Body of pancreas (tissue), 4 donors: ENCODE measurements around the gene WDR7. TPM values are rescaled to one million over a fixed set of nuclear protein-coding genes. Genes with fewer than 3 reads are reported as not detected.

Experiments
- ATAC-seq: fragments of 150-250 bp; one replicate; pipeline ENCODE4 v1.9.1; 2016
- DNase-seq, 4 donors: peaks; one replicate each; pipeline ENCODE4 v3.0.0-alpha.2; 2019
- H3K27ac ChIP-seq, 4 donors: fragments of 200-600 bp; sonication (generic); 1 replicate in 3 of 4; 2 replicates in 1 of 4; pipeline versions ENCODE4 v1.5.1 to v1.6.1; 2016 to 2019; ENCODE audit warnings: mild to moderate bottlenecking in 1 of 4, mixed read lengths in 1 of 4, moderate library complexity in 1 of 4
- H3K27me3 ChIP-seq, 2 donors: fragments of 200-600 bp; sonication (generic); one replicate each; pipeline ENCODE4 v1.6.0; 2016; ENCODE audit warnings: mild to moderate bottlenecking in 1 of 2
- H3K36me3 ChIP-seq, 2 donors: fragments of 200-600 bp; sonication (generic); replicated peaks in 1 of 2; 2 replicates each; pipeline ENCODE4 v1.5.1; 2016; ENCODE audit warnings: low read depth in 2 of 2; ENCODE audit not compliant: insufficient read depth in 1 of 2
- H3K4me1 ChIP-seq: fragments of 200-600 bp; sonication (generic); one replicate; pipeline ENCODE4 v1.6.0; 2016
- H3K4me3 ChIP-seq, 2 donors: fragments of 200-600 bp; sonication (generic); 1 replicate in 1 of 2; 2 replicates in 1 of 2; pipeline ENCODE4 v1.5.1; 2016 to 2019
- H3K9me3 ChIP-seq, 3 donors: fragments of 200-600 bp; sonication (generic); 1 replicate in 2 of 3; 2 replicates in 1 of 3; pipeline ENCODE4 v1.5.1; 2016
- POLR2A ChIP-seq, 3 donors: fragments of 450-650 bp; IDR thresholded peaks; one replicate each; pipeline ENCODE4 v1.6.1; 2016; ENCODE audit warnings: antibody characterized with exemption in 3 of 3, mild to moderate bottlenecking in 2 of 3
- WGBS, 2 donors: methylation state at CpG; one replicate each; pipeline ENCODE4 v1.1.5; 2017; 5-methylcytosine and 5-hydroxymethylcytosine counted together
- intact Hi-C: fragments of 100-400 bp; cut with DNase I; formaldehyde crosslinking; loops from one replicate; pipeline ENCODE4 v1.15.1; 2023
- total RNA-seq, 2 donors: library from RNA; depleted of rRNA; stranded (reverse); fragments of >200 nt; gene quantifications; one replicate each; pipeline ENCODE4 v1.1.0, GENCODE V29; 2016
- TF ChIP-seq, protein P1 (sequence below), 7 experiments: fragments of 450-650 bp in 4 of 7; fragments of 200-600 bp in 3 of 7; sonication (generic) in 3 of 7; IDR thresholded peaks; one replicate each; pipeline ENCODE4 v1.5.1; 2016 to 2019; ENCODE audit warnings: antibody characterized with exemption in 7 of 7

The WDR7 gene
- total RNA-seq, 2 donors from 2014 or later, result 16.3 to 21.4 TPM

DNA sequence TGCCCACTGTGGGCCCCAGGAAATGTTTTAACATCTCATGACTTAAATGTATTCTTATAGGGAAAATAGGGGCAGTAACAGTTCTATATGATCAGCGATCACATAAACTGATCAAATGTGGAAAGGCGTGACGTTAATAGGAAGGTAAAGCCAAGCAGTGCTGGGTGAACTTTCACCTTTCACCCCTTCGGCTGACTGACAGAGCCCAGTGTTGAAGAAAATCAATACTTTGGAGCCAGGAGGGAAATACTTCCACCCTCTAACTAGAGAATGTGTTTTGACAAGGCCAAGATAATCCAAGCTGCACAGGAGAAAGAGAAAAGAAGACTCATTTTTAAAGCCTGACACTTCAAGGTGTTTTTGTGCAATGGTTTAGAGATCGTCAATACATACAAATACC lies 379.3 kb downstream of the WDR7 start:
- Histone ChIP-seq H3K9me3 (no peaks in the 10 kb centered on the region), H3K4me1 (no peaks in the 10 kb centered on the region), H3K27me3 (no peaks in the 10 kb centered on the region), H3K27ac (no peak overlapping the region), H3K4me3 (no peak overlapping the region), H3K36me3 (peaks cover 0 to 1% of the 10 kb centered on the region in 2 donors)
- intact Hi-C loops, result no loop called here
- 87 to 91% methylated on average over 5 of the region's 5 CpGs for WGBS, 2 donors
- DNase-seq, result no peak
- no peak for TF ChIP-seq POLR2A (IDR thresholded peaks at IDR 0.05)
- TF ChIP-seq, protein P1, sequence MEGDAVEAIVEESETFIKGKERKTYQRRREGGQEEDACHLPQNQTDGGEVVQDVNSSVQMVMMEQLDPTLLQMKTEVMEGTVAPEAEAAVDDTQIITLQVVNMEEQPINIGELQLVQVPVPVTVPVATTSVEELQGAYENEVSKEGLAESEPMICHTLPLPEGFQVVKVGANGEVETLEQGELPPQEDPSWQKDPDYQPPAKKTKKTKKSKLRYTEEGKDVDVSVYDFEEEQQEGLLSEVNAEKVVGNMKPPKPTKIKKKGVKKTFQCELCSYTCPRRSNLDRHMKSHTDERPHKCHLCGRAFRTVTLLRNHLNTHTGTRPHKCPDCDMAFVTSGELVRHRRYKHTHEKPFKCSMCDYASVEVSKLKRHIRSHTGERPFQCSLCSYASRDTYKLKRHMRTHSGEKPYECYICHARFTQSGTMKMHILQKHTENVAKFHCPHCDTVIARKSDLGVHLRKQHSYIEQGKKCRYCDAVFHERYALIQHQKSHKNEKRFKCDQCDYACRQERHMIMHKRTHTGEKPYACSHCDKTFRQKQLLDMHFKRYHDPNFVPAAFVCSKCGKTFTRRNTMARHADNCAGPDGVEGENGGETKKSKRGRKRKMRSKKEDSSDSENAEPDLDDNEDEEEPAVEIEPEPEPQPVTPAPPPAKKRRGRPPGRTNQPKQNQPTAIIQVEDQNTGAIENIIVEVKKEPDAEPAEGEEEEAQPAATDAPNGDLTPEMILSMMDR (IDR thresholded peaks at IDR 0.05), result no peak
- no peak for ATAC-seq

DNA sequence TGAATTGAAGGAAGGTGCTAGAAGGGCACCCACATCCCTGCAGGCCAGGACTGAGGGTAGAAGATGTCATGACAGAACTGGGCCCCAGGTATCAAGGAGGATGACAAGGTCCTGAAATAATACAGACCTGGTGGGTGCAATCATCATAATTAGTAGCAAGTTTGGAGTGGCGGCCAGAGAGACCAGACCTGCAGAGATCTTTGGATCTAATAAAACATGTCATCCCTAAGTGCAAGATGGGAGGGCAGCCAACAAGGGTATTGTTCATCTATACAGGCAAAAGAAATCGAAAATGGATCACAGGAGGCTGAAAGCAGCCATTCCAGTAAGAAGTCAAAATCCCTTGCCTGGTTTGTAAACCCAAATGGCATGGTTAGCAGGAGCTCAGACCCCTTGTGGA lies 384.4 kb downstream of the WDR7 start:
- Histone ChIP-seq H3K27ac (no peak overlapping the region), H3K27me3 (no peaks in the 10 kb centered on the region), H3K4me1 (no peaks in the 10 kb centered on the region), H3K4me3 (no peak overlapping the region), H3K36me3 (no peaks in the 10 kb centered on the region), H3K9me3 (no peaks in the 10 kb centered on the region)
- intact Hi-C loops, result no loop called here
- DNase-seq, result no peak
- ATAC-seq, result no peak
- TF ChIP-seq POLR2A (IDR thresholded peaks at IDR 0.05), result no peak
- TF ChIP-seq, protein P1 (IDR thresholded peaks at IDR 0.05), result no peak
- WGBS, 2 donors, result 64 to 88% methylated on average over 2 of the region's 2 CpGs

DNA sequence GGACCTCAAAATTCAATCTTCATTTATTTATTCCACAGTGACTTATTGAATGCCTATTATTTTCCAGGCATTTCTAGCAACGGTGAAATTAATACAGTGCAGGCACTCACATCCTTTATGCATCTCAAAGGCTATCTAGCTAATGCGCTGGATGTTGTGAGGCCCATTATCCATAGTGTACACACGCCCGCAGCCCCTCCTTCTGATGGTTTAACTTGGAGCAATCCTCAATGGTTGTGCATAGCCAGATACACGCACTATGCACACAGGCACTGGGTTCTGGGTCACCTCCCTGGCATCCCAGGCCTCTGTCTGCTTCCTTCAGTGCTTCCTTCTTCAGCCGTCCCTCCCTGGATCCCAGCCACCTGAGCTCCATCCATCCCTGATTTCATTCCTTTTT lies 387.2 kb downstream of the WDR7 start:
- Histone ChIP-seq H3K27me3 (no peaks in the 10 kb centered on the region), H3K36me3 (no peaks in the 10 kb centered on the region), H3K9me3 (peaks cover 0 to 1% (median 0%) of the 10 kb centered on the region in 3 donors), H3K27ac (no peak overlapping the region), H3K4me1 (no peaks in the 10 kb centered on the region), H3K4me3 (no peak overlapping the region)
- intact Hi-C loops, result no loop called here
- TF ChIP-seq, protein P1 (IDR thresholded peaks at IDR 0.05), result no peak
- TF ChIP-seq POLR2A (IDR thresholded peaks at IDR 0.05), result no peak
- DNase-seq, result no peak
- whole genome bisulfite sequencing, 2 donors, result 65 to 77% methylated on average over 6 of the region's 6 CpGs
- no peak for ATAC-seq

DNA sequence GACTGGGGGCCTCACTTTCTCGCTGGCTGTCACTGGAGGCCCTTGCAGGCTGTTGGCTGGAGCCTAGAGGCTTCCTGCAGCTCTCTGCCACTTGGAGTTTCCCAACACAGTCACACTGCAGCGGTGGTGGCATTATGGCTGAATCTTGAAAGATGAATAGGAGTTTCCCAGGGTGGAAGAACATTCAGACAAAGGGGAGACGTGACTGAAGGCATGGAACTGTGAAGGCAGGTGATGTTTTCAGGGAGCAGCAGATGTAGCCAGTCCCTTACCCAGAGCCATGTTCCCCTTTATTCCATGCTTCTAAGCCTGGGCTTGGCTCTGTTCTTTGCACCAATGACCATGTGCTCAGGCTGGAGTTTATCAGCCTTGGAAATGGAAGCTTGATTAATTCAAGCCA lies 389.0 kb downstream of the WDR7 start:
- ATAC-seq, result no peak
- 60 to 96% methylated on average over 2 to 3 of the region's 3 CpGs for WGBS, 2 donors
- no peak overlapping the region for H3K4me3 ChIP-seq

DNA sequence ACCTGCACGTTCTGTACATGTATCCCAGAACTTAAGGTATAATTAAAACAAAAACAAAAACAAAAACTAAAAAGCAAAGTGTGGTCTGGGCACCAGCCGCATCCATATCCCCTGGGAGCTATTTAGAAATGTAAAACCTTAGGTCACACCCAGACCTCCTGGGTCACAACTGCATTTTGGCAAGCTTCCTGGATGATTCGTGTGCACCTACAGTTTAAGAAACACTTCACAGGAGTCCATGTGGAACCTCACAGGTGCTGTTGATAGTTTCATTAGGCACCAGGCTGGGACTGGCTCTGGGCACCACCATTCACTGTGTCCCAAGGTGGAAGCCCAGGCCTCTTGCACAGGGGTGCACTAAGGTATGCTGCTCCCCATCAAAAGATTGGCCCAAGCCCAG lies 392.1 kb downstream of the WDR7 start:
- no peak for ATAC-seq
- intact Hi-C loops, result no loop called here

More for the DNA sequence above, 389.0 kb downstream of the WDR7 start:
- no peak for DNase-seq
- TF ChIP-seq POLR2A (IDR thresholded peaks at IDR 0.05), result no peak
- TF ChIP-seq, protein P1 (IDR thresholded peaks at IDR 0.05), result no peak
- H3K27me3 ChIP-seq, result no peaks in the 10 kb centered on the region
- intact Hi-C loops, result no loop called here
- H3K27ac ChIP-seq, result no peak overlapping the region
- H3K4me1 ChIP-seq, result no peaks in the 10 kb centered on the region
- H3K36me3 ChIP-seq, result no peaks in the 10 kb centered on the region
- H3K9me3 ChIP-seq, result peaks cover 0 to 7% (median 0%) of the 10 kb centered on the region in 3 donors

More for the DNA sequence above, 392.1 kb downstream of the WDR7 start:
- no peak overlapping the region for H3K27ac ChIP-seq
- no peaks in the 10 kb centered on the region for H3K27me3 ChIP-seq
- H3K4me3 ChIP-seq, result no peak overlapping the region
- H3K4me1 ChIP-seq, result no peaks in the 10 kb centered on the region
- TF ChIP-seq, protein P1 (IDR thresholded peaks at IDR 0.05), result no peak
- TF ChIP-seq POLR2A (IDR thresholded peaks at IDR 0.05), result no peak
- DNase-seq, result no peak
- peaks cover 0 to 7% (median 0%) of the 10 kb centered on the region in 3 donors for H3K9me3 ChIP-seq
- no peaks in the 10 kb centered on the region for H3K36me3 ChIP-seq
- WGBS, 2 donors, result 69 to 75% methylated on average over 3 of the region's 3 CpGs
